ENCODE results near the gene BRPF3.
A peak's percentile ranks its signal among the peaks of the same experiment; 100 is the strongest.

BRPF3 gene

GRCh38 chr6:36243562-36244212, 47.1 kb downstream of the BRPF3 start:
- no peak for DNase-seq (ENCODE audit: low read depth in 2 of 2)
- H3K4me3 ChIP-seq (replicated peaks in 1 of 2; ENCODE audit: low read depth in 2 of 2, low read length in 2 of 2) = no peak overlapping the region
- TF ChIP-seq CTCF (IDR thresholded peaks at IDR 0.05; ENCODE audit: low read depth, low read length) = no peak

GRCh38 chr6:36244641-36245280, 48.2 kb downstream of the BRPF3 start:
- no peak overlapping the region for H3K4me3 ChIP-seq (replicated peaks in 1 of 2; ENCODE audit: low read depth in 2 of 2, low read length in 2 of 2)
- TF ChIP-seq CTCF (IDR thresholded peaks at IDR 0.05; ENCODE audit: low read depth, low read length) = no peak
- no peak for DNase-seq (ENCODE audit: low read depth in 2 of 2)

- DNase-seq (ENCODE audit: low read depth in 2 of 2) = no peak
- TF ChIP-seq CTCF (IDR thresholded peaks at IDR 0.05; ENCODE audit: low read depth, low read length) = no peak
- H3K4me3 ChIP-seq (replicated peaks in 1 of 2; ENCODE audit: low read depth in 2 of 2, low read length in 2 of 2) = no peak overlapping the region
Measured at GRCh38 chr6:36245572-36246061, 49.1 kb downstream of the BRPF3 start.

- no peak for TF ChIP-seq CTCF (IDR thresholded peaks at IDR 0.05; ENCODE audit: low read depth, low read length)
- peak in 1 of 2 donors; percentile 59 for DNase-seq (ENCODE audit: low read depth in 2 of 2)
- H3K4me3 ChIP-seq (replicated peaks in 1 of 2; ENCODE audit: low read depth in 2 of 2, low read length in 2 of 2) = no peak overlapping the region
Measured at GRCh38 chr6:36246506-36247268, 50.1 kb downstream of the BRPF3 start.

GRCh38 chr6:36247693-36248092, 51.1 kb downstream of the BRPF3 start:
- DNase-seq (ENCODE audit: low read depth in 2 of 2) = peak; percentile 75 to 88
- no peak overlapping the region for H3K4me3 ChIP-seq (replicated peaks in 1 of 2; ENCODE audit: low read depth in 2 of 2, low read length in 2 of 2)
- no peak for TF ChIP-seq CTCF (IDR thresholded peaks at IDR 0.05; ENCODE audit: low read depth, low read length)

GRCh38 chr6:36248980-36249379, 52.4 kb downstream of the BRPF3 start:
- H3K4me3 ChIP-seq (replicated peaks in 1 of 2; ENCODE audit: low read depth in 2 of 2, low read length in 2 of 2) = no peak overlapping the region
- TF ChIP-seq CTCF (IDR thresholded peaks at IDR 0.05; ENCODE audit: low read depth, low read length) = no peak
- peak; percentile 81 to 91 for DNase-seq (ENCODE audit: low read depth in 2 of 2)
